ENCODE measurements around the gene KCNAB1.

Gene KCNAB1

GRCh38 chr3:156108616-156109015, 11.8 kb upstream of the KCNAB1 start:
- no peak for TF ChIP-seq CTCF (IDR thresholded peaks at IDR 0.05; ENCODE audit: insufficient read depth, low read length, poor library complexity, severe bottlenecking)
- no peak for TF ChIP-seq EZH2phosphoT487 (conservative IDR thresholded peaks at IDR 0.05; ENCODE audit: low read length)
- no peak overlapping the region for H3K4me3 ChIP-seq (ENCODE audit: insufficient read depth, low read length, poor library complexity, severe bottlenecking)
- H3F3A ChIP-seq (ENCODE audit: insufficient read depth): no peaks in the 10 kb centered on the region
- no peaks in the 10 kb centered on the region for H4K20me1 ChIP-seq (ENCODE audit: low read depth, low read length)
- H3K27ac ChIP-seq (ENCODE audit: low read depth, low read length): no peak overlapping the region
- H2AFZ ChIP-seq (ENCODE audit: low read depth, low read length, severe bottlenecking): no peak overlapping the region
- H3K27me3 ChIP-seq (ENCODE audit: low read length): no peaks in the 10 kb centered on the region
- no peaks in the 10 kb centered on the region for H3K36me3 ChIP-seq (ENCODE audit: low read length)
- H3K9ac ChIP-seq (ENCODE audit: low read length): no peak overlapping the region
- H3K9me3 ChIP-seq (ENCODE audit: insufficient read depth, low read length): no peaks in the 10 kb centered on the region
- no peaks in the 10 kb centered on the region for H3K9me2 ChIP-seq (replicated peaks; ENCODE audit: insufficient read depth, low read length)
- no peak overlapping the region for H3K4me2 ChIP-seq (ENCODE audit: low read depth, low read length, poor library complexity, severe bottlenecking)
- H3K79me2 ChIP-seq (ENCODE audit: insufficient read depth, low read length): no peaks in the 10 kb centered on the region

DNA sequence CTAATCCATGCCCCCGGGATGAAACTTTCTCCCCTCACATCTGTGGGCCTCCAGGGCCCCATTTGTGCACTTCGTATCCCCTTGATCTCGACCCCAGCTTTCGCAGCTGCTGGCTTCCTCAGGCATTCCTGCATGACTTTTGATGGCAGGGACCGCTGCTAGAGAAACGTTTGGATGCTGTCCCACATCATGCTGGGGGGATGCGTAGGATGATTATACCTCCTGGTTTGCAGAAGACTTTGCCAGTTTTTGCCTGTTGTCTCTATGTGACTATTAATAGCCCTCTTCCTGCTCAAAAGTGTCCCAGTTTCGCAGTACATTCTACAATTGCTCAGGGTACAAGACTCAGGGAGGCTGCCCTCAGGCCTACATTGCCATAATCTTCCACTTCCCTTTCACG, 10.4 kb upstream of the KCNAB1 start:
- no peaks in the 10 kb centered on the region for H3K79me2 ChIP-seq (ENCODE audit: insufficient read depth, low read length)
- no peak overlapping the region for H3K4me2 ChIP-seq (ENCODE audit: low read depth, low read length, poor library complexity, severe bottlenecking)
- no peak overlapping the region for H2AFZ ChIP-seq (ENCODE audit: low read depth, low read length, severe bottlenecking)
- no peaks in the 10 kb centered on the region for H4K20me1 ChIP-seq (ENCODE audit: low read depth, low read length)
- H3K9me3 ChIP-seq (ENCODE audit: insufficient read depth, low read length): no peaks in the 10 kb centered on the region
- no peak overlapping the region for H3K9ac ChIP-seq (ENCODE audit: low read length)
- no peaks in the 10 kb centered on the region for H3K9me2 ChIP-seq (replicated peaks; ENCODE audit: insufficient read depth, low read length)
- H3K27me3 ChIP-seq (ENCODE audit: low read length): no peaks in the 10 kb centered on the region
- no peak overlapping the region for H3K4me3 ChIP-seq (ENCODE audit: insufficient read depth, low read length, poor library complexity, severe bottlenecking)
- no peaks in the 10 kb centered on the region for H3F3A ChIP-seq (ENCODE audit: insufficient read depth)
- TF ChIP-seq CTCF (IDR thresholded peaks at IDR 0.05; ENCODE audit: insufficient read depth, low read length, poor library complexity, severe bottlenecking) (no peak), EZH2phosphoT487 (conservative IDR thresholded peaks at IDR 0.05; ENCODE audit: low read length) (no peak)
- no peak overlapping the region for H3K27ac ChIP-seq (ENCODE audit: low read depth, low read length)
- H3K36me3 ChIP-seq (ENCODE audit: low read length): no peaks in the 10 kb centered on the region

DNA sequence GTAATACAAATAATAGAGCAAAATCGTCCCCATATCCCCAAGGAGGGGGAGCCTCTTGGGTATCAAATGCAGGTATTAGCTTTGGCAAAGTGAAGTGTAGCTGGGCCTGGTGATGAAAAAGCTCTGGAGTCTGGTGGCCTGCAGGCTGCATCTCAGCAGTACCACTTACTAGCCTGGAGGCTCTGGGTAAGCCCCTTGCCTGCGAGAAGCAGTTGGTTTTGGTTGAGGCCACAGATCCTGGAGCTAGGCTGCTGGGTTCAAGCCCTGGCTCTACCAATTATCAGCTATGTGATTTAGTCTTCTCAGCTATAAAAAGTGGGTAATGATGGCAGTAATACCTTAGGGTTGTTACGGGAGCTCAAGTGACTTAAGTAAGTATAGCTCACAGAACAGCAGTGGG, 6.1 kb downstream of the KCNAB1 start:
- Histone ChIP-seq H3K9ac (ENCODE audit: low read length) (no peak overlapping the region), H3K9me3 (ENCODE audit: insufficient read depth, low read length) (no peaks in the 10 kb centered on the region), H3K4me2 (ENCODE audit: low read depth, low read length, poor library complexity, severe bottlenecking) (no peak overlapping the region), H3K79me2 (ENCODE audit: insufficient read depth, low read length) (no peaks in the 10 kb centered on the region), H3K4me3 (ENCODE audit: insufficient read depth, low read length, poor library complexity, severe bottlenecking) (no peak overlapping the region), H3K36me3 (ENCODE audit: low read length) (no peaks in the 10 kb centered on the region), H3K9me2 (replicated peaks; ENCODE audit: insufficient read depth, low read length) (no peaks in the 10 kb centered on the region), H3F3A (ENCODE audit: insufficient read depth) (no peaks in the 10 kb centered on the region), H3K27ac (ENCODE audit: low read depth, low read length) (no peak overlapping the region), H4K20me1 (ENCODE audit: low read depth, low read length) (no peaks in the 10 kb centered on the region), H2AFZ (ENCODE audit: low read depth, low read length, severe bottlenecking) (no peak overlapping the region), H3K27me3 (ENCODE audit: low read length) (no peaks in the 10 kb centered on the region)
- TF ChIP-seq CTCF (IDR thresholded peaks at IDR 0.05; ENCODE audit: insufficient read depth, low read length, poor library complexity, severe bottlenecking) (no peak), EZH2phosphoT487 (conservative IDR thresholded peaks at IDR 0.05; ENCODE audit: low read length) (no peak)

GRCh38 chr3:156131241-156131640, 10.9 kb downstream of the KCNAB1 start:
- Histone ChIP-seq H3F3A (ENCODE audit: insufficient read depth) (no peaks in the 10 kb centered on the region), H3K79me2 (ENCODE audit: insufficient read depth, low read length) (no peaks in the 10 kb centered on the region), H3K27ac (ENCODE audit: low read depth, low read length) (no peak overlapping the region), H3K9me3 (ENCODE audit: insufficient read depth, low read length) (no peaks in the 10 kb centered on the region), H2AFZ (ENCODE audit: low read depth, low read length, severe bottlenecking) (no peak overlapping the region), H3K9ac (ENCODE audit: low read length) (no peak overlapping the region), H3K36me3 (ENCODE audit: low read length) (no peaks in the 10 kb centered on the region), H3K9me2 (replicated peaks; ENCODE audit: insufficient read depth, low read length) (no peaks in the 10 kb centered on the region), H3K4me3 (ENCODE audit: insufficient read depth, low read length, poor library complexity, severe bottlenecking) (no peak overlapping the region), H3K4me2 (ENCODE audit: low read depth, low read length, poor library complexity, severe bottlenecking) (no peak overlapping the region), H4K20me1 (ENCODE audit: low read depth, low read length) (no peaks in the 10 kb centered on the region), H3K27me3 (ENCODE audit: low read length) (no peaks in the 10 kb centered on the region)
- TF ChIP-seq CTCF (IDR thresholded peaks at IDR 0.05; ENCODE audit: insufficient read depth, low read length, poor library complexity, severe bottlenecking): no peak
- TF ChIP-seq EZH2phosphoT487 (conservative IDR thresholded peaks at IDR 0.05; ENCODE audit: low read length): no peak
